ENCODE results near the gene CACNA1E. TPM values are rescaled to one million over a fixed set of nuclear protein-coding genes. Genes with fewer than 3 reads are reported as not detected.

Gene CACNA1E
- total RNA-seq, 1 donor from 2014 or later: 0.52 TPM

DNA sequence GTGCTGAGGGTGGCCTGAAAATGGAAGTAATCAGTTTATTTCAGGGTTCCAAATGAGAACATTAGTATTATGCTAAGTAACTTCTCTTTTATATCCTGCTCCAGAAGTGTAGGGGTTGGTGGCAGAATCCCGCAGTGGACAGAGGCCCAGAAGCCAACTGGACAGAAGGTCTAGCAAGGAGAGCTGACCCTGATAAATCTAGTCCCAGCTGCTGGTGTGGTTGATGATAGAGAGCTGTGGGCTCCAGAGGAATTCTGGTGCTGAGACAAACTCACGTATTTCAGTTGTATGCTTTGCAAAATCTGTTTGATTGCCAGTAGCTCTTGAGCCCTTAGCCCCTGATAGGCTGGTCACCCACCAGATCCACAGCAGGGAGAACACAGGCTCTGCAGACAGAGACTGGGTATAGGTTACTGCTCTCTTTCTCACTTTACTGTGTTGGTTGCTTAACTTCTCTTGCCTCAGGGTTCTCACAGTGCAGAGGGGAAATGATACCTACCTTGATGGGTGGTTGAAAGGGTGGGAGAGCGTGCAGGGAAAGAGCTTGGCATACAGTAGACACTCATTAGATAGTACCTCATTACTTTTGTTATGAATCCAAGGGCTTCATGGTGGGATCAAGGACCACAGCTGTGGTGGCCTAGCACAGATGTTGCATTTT, 29.6 kb upstream of the CACNA1E start:
- no peak overlapping the region for H3K9ac ChIP-seq (ENCODE audit: low read depth in 1 of 3, low read length in 3 of 3)
- peaks cover 0 to 6% (median 4%) of the 10 kb centered on the region in 3 donors for H3K9me3 ChIP-seq (ENCODE audit: control insufficient read depth in 3 of 3, low read length in 3 of 3)
- H3K27me3 ChIP-seq (ENCODE audit: control insufficient read depth in 3 of 3, insufficient read depth in 3 of 3, low read length in 3 of 3): peaks cover 0 to 2% (median 2%) of the 10 kb centered on the region in 3 donors
- no peak overlapping the region for H3K27ac ChIP-seq (ENCODE audit: low read depth, low read length)
- H3K4me1 ChIP-seq (ENCODE audit: control insufficient read depth in 3 of 3, insufficient read depth in 3 of 3, low read length in 3 of 3): no peaks in the 10 kb centered on the region
- H3K4me3 ChIP-seq (ENCODE audit: low read length in 3 of 3): no peak overlapping the region
- H3K36me3 ChIP-seq (ENCODE audit: control insufficient read depth in 3 of 3, insufficient read depth in 3 of 3, low read length in 3 of 3): no peaks in the 10 kb centered on the region

GRCh38 chr1:181456551-181456950, 26.8 kb upstream of the CACNA1E start:
- Histone ChIP-seq H3K9me3 (ENCODE audit: control insufficient read depth in 3 of 3, low read length in 3 of 3) (peaks cover 3 to 6% (median 4%) of the 10 kb centered on the region in 3 donors), H3K4me3 (ENCODE audit: low read length in 3 of 3) (no peak overlapping the region), H3K27me3 (ENCODE audit: control insufficient read depth in 3 of 3, insufficient read depth in 3 of 3, low read length in 3 of 3) (peaks cover 0 to 4% (median 2%) of the 10 kb centered on the region in 3 donors), H3K4me1 (ENCODE audit: control insufficient read depth in 3 of 3, insufficient read depth in 3 of 3, low read length in 3 of 3) (no peaks in the 10 kb centered on the region), H3K27ac (ENCODE audit: low read depth, low read length) (no peak overlapping the region), H3K9ac (ENCODE audit: low read depth in 1 of 3, low read length in 3 of 3) (no peak overlapping the region), H3K36me3 (ENCODE audit: control insufficient read depth in 3 of 3, insufficient read depth in 3 of 3, low read length in 3 of 3) (no peaks in the 10 kb centered on the region)

GRCh38 chr1:181458419-181458818, 24.9 kb upstream of the CACNA1E start:
- H3K9me3 ChIP-seq (ENCODE audit: control insufficient read depth in 3 of 3, low read length in 3 of 3): peaks cover 3 to 6% (median 4%) of the 10 kb centered on the region in 3 donors
- H3K4me3 ChIP-seq (ENCODE audit: low read length in 3 of 3): no peak overlapping the region
- no peak overlapping the region for H3K9ac ChIP-seq (ENCODE audit: low read depth in 1 of 3, low read length in 3 of 3)
- no peaks in the 10 kb centered on the region for H3K36me3 ChIP-seq (ENCODE audit: control insufficient read depth in 3 of 3, insufficient read depth in 3 of 3, low read length in 3 of 3)
- H3K27ac ChIP-seq (ENCODE audit: low read depth, low read length): no peak overlapping the region
- H3K4me1 ChIP-seq (ENCODE audit: control insufficient read depth in 3 of 3, insufficient read depth in 3 of 3, low read length in 3 of 3): no peaks in the 10 kb centered on the region
- peaks cover 0 to 4% (median 2%) of the 10 kb centered on the region in 3 donors for H3K27me3 ChIP-seq (ENCODE audit: control insufficient read depth in 3 of 3, insufficient read depth in 3 of 3, low read length in 3 of 3)

GRCh38 chr1:181459067-181459466, 24.2 kb upstream of the CACNA1E start:
- H3K27ac ChIP-seq (ENCODE audit: low read depth, low read length): no peak overlapping the region
- H3K36me3 ChIP-seq (ENCODE audit: control insufficient read depth in 3 of 3, insufficient read depth in 3 of 3, low read length in 3 of 3): no peaks in the 10 kb centered on the region
- H3K9ac ChIP-seq (ENCODE audit: low read depth in 1 of 3, low read length in 3 of 3): no peak overlapping the region
- H3K4me1 ChIP-seq (ENCODE audit: control insufficient read depth in 3 of 3, insufficient read depth in 3 of 3, low read length in 3 of 3): no peaks in the 10 kb centered on the region
- peaks cover 3 to 6% (median 4%) of the 10 kb centered on the region in 3 donors for H3K9me3 ChIP-seq (ENCODE audit: control insufficient read depth in 3 of 3, low read length in 3 of 3)
- H3K4me3 ChIP-seq (ENCODE audit: low read length in 3 of 3): no peak overlapping the region
- H3K27me3 ChIP-seq (ENCODE audit: control insufficient read depth in 3 of 3, insufficient read depth in 3 of 3, low read length in 3 of 3): peaks cover 0 to 4% (median 2%) of the 10 kb centered on the region in 3 donors

- H3K27me3 ChIP-seq (ENCODE audit: control insufficient read depth in 3 of 3, insufficient read depth in 3 of 3, low read length in 3 of 3): peaks cover 0 to 5% (median 2%) of the 10 kb centered on the region in 3 donors
- no peaks in the 10 kb centered on the region for H3K9me3 ChIP-seq (ENCODE audit: control insufficient read depth in 3 of 3, low read length in 3 of 3)
- no peaks in the 10 kb centered on the region for H3K4me1 ChIP-seq (ENCODE audit: control insufficient read depth in 3 of 3, insufficient read depth in 3 of 3, low read length in 3 of 3)
- no peaks in the 10 kb centered on the region for H3K36me3 ChIP-seq (ENCODE audit: control insufficient read depth in 3 of 3, insufficient read depth in 3 of 3, low read length in 3 of 3)
- H3K27ac ChIP-seq (ENCODE audit: low read depth, low read length): no peak overlapping the region
- no peak overlapping the region for H3K4me3 ChIP-seq (ENCODE audit: low read length in 3 of 3)
- H3K9ac ChIP-seq (ENCODE audit: low read depth in 1 of 3, low read length in 3 of 3): no peak overlapping the region
Measured at GRCh38 chr1:181469829-181470228, 13.5 kb upstream of the CACNA1E start.

- H3K27ac ChIP-seq (ENCODE audit: low read depth, low read length): no peak overlapping the region
- H3K36me3 ChIP-seq (ENCODE audit: control insufficient read depth in 3 of 3, insufficient read depth in 3 of 3, low read length in 3 of 3): no peaks in the 10 kb centered on the region
- no peaks in the 10 kb centered on the region for H3K9me3 ChIP-seq (ENCODE audit: control insufficient read depth in 3 of 3, low read length in 3 of 3)
- no peak overlapping the region for H3K4me3 ChIP-seq (ENCODE audit: low read length in 3 of 3)
- H3K9ac ChIP-seq (ENCODE audit: low read depth in 1 of 3, low read length in 3 of 3): no peak overlapping the region
- H3K27me3 ChIP-seq (ENCODE audit: control insufficient read depth in 3 of 3, insufficient read depth in 3 of 3, low read length in 3 of 3): peaks cover 0 to 21% (median 3%) of the 10 kb centered on the region in 3 donors
- H3K4me1 ChIP-seq (ENCODE audit: control insufficient read depth in 3 of 3, insufficient read depth in 3 of 3, low read length in 3 of 3): no peaks in the 10 kb centered on the region
Measured at GRCh38 chr1:181475580-181475979, 7.7 kb upstream of the CACNA1E start.

GRCh38 chr1:181476581-181476980, 6.7 kb upstream of the CACNA1E start:
- Histone ChIP-seq H3K4me1 (ENCODE audit: control insufficient read depth in 3 of 3, insufficient read depth in 3 of 3, low read length in 3 of 3) (no peaks in the 10 kb centered on the region), H3K9ac (ENCODE audit: low read depth in 1 of 3, low read length in 3 of 3) (no peak overlapping the region), H3K36me3 (ENCODE audit: control insufficient read depth in 3 of 3, insufficient read depth in 3 of 3, low read length in 3 of 3) (no peaks in the 10 kb centered on the region), H3K27ac (ENCODE audit: low read depth, low read length) (no peak overlapping the region), H3K9me3 (ENCODE audit: control insufficient read depth in 3 of 3, low read length in 3 of 3) (no peaks in the 10 kb centered on the region), H3K4me3 (ENCODE audit: low read length in 3 of 3) (no peak overlapping the region), H3K27me3 (ENCODE audit: control insufficient read depth in 3 of 3, insufficient read depth in 3 of 3, low read length in 3 of 3) (peaks cover 5 to 31% (median 10%) of the 10 kb centered on the region in 3 donors)

GRCh38 chr1:181478306-181478705, 5.0 kb upstream of the CACNA1E start:
- no peak overlapping the region for H3K27ac ChIP-seq (ENCODE audit: low read depth, low read length)
- no peak overlapping the region for H3K9ac ChIP-seq (ENCODE audit: low read depth in 1 of 3, low read length in 3 of 3)
- no peaks in the 10 kb centered on the region for H3K9me3 ChIP-seq (ENCODE audit: control insufficient read depth in 3 of 3, low read length in 3 of 3)
- peaks cover 0 to 6% (median 4%) of the 10 kb centered on the region in 3 donors for H3K4me1 ChIP-seq (ENCODE audit: control insufficient read depth in 3 of 3, insufficient read depth in 3 of 3, low read length in 3 of 3)
- no peaks in the 10 kb centered on the region for H3K36me3 ChIP-seq (ENCODE audit: control insufficient read depth in 3 of 3, insufficient read depth in 3 of 3, low read length in 3 of 3)
- H3K27me3 ChIP-seq (ENCODE audit: control insufficient read depth in 3 of 3, insufficient read depth in 3 of 3, low read length in 3 of 3): peaks cover 21 to 46% (median 27%) of the 10 kb centered on the region in 3 donors
- no peak overlapping the region for H3K4me3 ChIP-seq (ENCODE audit: low read length in 3 of 3)

DNA sequence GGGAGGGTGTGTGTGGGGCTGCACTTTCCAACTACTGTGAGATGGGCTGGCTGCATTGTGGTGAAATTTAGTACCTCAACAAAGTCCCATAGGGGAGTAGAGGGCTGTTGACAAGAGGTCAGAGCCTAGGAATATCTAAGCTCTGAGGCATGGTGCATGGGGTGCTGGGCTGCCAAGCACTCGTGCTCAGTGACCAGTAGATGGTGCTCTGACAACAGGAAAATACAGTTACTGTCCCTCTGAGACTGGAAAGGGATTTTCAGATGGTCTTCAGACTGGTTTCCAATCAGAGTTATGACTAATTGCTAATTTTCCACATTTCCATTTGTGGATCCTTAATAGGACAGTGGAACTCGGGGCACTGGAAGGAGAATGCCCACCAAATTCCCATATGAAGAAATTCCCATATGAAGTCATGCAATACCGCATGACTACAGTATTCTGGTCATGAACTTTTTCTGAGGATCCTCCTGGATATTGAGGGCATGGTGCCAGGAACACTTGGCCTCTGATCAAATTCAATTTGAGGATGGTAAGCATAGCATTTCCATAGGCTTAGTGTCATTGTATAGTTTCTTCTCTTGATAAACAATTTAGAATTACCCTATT, 4.1 kb upstream of the CACNA1E start:
- H3K4me3 ChIP-seq (ENCODE audit: low read length in 3 of 3): no peak overlapping the region
- H3K27ac ChIP-seq (ENCODE audit: low read depth, low read length): no peak overlapping the region
- H3K36me3 ChIP-seq (ENCODE audit: control insufficient read depth in 3 of 3, insufficient read depth in 3 of 3, low read length in 3 of 3): no peaks in the 10 kb centered on the region
- no peak overlapping the region for H3K9ac ChIP-seq (ENCODE audit: low read depth in 1 of 3, low read length in 3 of 3)
- H3K27me3 ChIP-seq (ENCODE audit: control insufficient read depth in 3 of 3, insufficient read depth in 3 of 3, low read length in 3 of 3): peaks cover 31 to 56% (median 36%) of the 10 kb centered on the region in 3 donors
- peaks cover 0 to 6% (median 6%) of the 10 kb centered on the region in 3 donors for H3K4me1 ChIP-seq (ENCODE audit: control insufficient read depth in 3 of 3, insufficient read depth in 3 of 3, low read length in 3 of 3)
- no peaks in the 10 kb centered on the region for H3K9me3 ChIP-seq (ENCODE audit: control insufficient read depth in 3 of 3, low read length in 3 of 3)

GRCh38 chr1:181482001-181482430, 1.3 kb upstream of the CACNA1E start:
- H3K4me3 ChIP-seq (ENCODE audit: low read length in 3 of 3): no peak overlapping the region
- H3K36me3 ChIP-seq (ENCODE audit: control insufficient read depth in 3 of 3, insufficient read depth in 3 of 3, low read length in 3 of 3): no peaks in the 10 kb centered on the region
- no peak overlapping the region for H3K27ac ChIP-seq (ENCODE audit: low read depth, low read length)
- no peak overlapping the region for H3K9ac ChIP-seq (ENCODE audit: low read depth in 1 of 3, low read length in 3 of 3)
- peaks cover 5 to 12% (median 11%) of the 10 kb centered on the region in 3 donors for H3K4me1 ChIP-seq (ENCODE audit: control insufficient read depth in 3 of 3, insufficient read depth in 3 of 3, low read length in 3 of 3)
- no peaks in the 10 kb centered on the region for H3K9me3 ChIP-seq (ENCODE audit: control insufficient read depth in 3 of 3, low read length in 3 of 3)
- H3K27me3 ChIP-seq (ENCODE audit: control insufficient read depth in 3 of 3, insufficient read depth in 3 of 3, low read length in 3 of 3): peaks cover 59 to 74% (median 60%) of the 10 kb centered on the region in 3 donors
